ENCODE results near the gene LMF2. TPM values are rescaled to one million over a fixed set of nuclear protein-coding genes. Genes with fewer than 3 reads are reported as not detected.

The LMF2 gene
- polyA plus RNA-seq, 3 donors = 15.0 to 145 (median 16.6) TPM

GRCh38 chr22:50464451-50464850 lies 43.1 kb downstream of the LMF2 start:
- no peak for DNase-seq
- Histone ChIP-seq H2AFZ (ENCODE audit: insufficient read depth, low read depth, low read length, poor library complexity, severe bottlenecking) (no peak overlapping the region), H3K9me3 (replicated peaks in 1 of 2; ENCODE audit: control insufficient read depth in 1 of 2, insufficient read depth in 1 of 2, low read length in 2 of 2) (no peaks in the 10 kb centered on the region), H3K27me3 (ENCODE audit: control insufficient read depth in 2 of 2, insufficient read depth in 2 of 2, low read length in 2 of 2) (no peaks in the 10 kb centered on the region), H3K27ac (ENCODE audit: low read depth in 1 of 2, low read length in 2 of 2) (no peak overlapping the region), H3K79me2 (ENCODE audit: insufficient read depth, low read length) (peaks cover 8% of the 10 kb centered on the region), H3K9ac (ENCODE audit: insufficient read depth, low read length, poor library complexity, severe bottlenecking) (no peak overlapping the region), H3K4me1 (ENCODE audit: control insufficient read depth in 1 of 2, insufficient read depth in 2 of 2, low read length in 2 of 2) (peaks cover 0 to under 1% of the 10 kb centered on the region in 2 donors), H3K36me3 (replicated peaks in 1 of 2; ENCODE audit: control insufficient read depth in 1 of 2, insufficient read depth in 2 of 2, low read length in 2 of 2) (peaks cover 81 to 90% of the 10 kb centered on the region in 2 donors), H3K4me2 (replicated peaks; ENCODE audit: extremely low read depth, low read length, poor library complexity, severe bottlenecking) (no peak overlapping the region), H3K4me3 (replicated peaks in 1 of 3; ENCODE audit: low read depth in 2 of 3, low read length in 3 of 3) (no peak overlapping the region), H4K20me1 (ENCODE audit: insufficient read depth, low read length) (peaks cover 34% of the 10 kb centered on the region)
- H3K27ac Mint-ChIP-seq = no peak overlapping the region
- intact Hi-C loops (cut with micrococcal nuclease) = no loop called here
- H3K4me3 Mint-ChIP-seq = no peak overlapping the region
- TF ChIP-seq, protein P1, sequence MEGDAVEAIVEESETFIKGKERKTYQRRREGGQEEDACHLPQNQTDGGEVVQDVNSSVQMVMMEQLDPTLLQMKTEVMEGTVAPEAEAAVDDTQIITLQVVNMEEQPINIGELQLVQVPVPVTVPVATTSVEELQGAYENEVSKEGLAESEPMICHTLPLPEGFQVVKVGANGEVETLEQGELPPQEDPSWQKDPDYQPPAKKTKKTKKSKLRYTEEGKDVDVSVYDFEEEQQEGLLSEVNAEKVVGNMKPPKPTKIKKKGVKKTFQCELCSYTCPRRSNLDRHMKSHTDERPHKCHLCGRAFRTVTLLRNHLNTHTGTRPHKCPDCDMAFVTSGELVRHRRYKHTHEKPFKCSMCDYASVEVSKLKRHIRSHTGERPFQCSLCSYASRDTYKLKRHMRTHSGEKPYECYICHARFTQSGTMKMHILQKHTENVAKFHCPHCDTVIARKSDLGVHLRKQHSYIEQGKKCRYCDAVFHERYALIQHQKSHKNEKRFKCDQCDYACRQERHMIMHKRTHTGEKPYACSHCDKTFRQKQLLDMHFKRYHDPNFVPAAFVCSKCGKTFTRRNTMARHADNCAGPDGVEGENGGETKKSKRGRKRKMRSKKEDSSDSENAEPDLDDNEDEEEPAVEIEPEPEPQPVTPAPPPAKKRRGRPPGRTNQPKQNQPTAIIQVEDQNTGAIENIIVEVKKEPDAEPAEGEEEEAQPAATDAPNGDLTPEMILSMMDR (IDR thresholded peaks at IDR 0.05) = no peak
- WGBS (ENCODE audit: insufficient coverage) = 93% methylated on average over 24 of the region's 24 CpGs
- H3K9me3 Mint-ChIP-seq = peaks cover 0 to 3% (median 0%) of the 10 kb centered on the region in 7 donors
- H3K4me1 Mint-ChIP-seq = peaks cover 3% of the 10 kb centered on the region
- peaks cover 63 to 89% of the 10 kb centered on the region in 2 donors for H3K36me3 Mint-ChIP-seq
- peaks cover 0 to 2% (median 0%) of the 10 kb centered on the region in 3 donors for H3K27me3 Mint-ChIP-seq (ENCODE audit: low read depth in 3 of 3)

DNA sequence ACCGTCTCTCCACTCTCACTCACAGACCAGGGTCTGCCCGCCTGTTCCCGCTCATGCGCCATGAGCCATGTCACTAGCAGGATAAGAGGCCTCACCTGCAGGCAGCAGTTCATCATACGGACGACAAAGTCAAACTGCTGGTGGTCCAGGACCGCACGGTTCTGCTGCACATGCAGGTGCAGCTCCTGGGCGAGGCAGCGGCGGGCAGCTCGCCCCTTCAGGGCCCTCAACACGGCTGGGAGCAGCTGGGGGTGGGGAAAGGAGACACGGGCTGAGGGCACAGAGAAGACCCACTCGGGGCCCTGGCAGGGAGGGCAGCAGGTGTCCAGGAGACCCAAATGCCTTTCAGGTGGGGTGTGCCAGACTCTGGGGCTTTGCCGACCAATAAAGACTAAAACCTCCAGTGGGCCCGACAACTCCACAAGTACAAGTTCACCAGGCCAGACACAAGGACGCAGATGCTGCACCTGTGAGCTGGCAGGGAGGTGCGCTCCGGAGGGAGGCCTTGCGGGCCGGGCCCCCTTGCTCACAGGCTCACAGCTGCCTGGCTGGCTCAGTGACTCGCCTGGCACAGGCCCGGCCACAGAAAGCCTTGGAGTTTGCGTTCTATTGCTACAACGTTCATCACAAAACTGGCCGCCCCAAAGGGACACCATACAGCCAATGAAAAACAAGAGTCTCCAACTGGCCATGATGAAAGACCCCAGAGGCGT lies 44.2 kb downstream of the LMF2 start:
- H3K79me2 ChIP-seq (ENCODE audit: insufficient read depth, low read length) = peaks cover under 1% of the 10 kb centered on the region
- peaks cover 23% of the 10 kb centered on the region for H4K20me1 ChIP-seq (ENCODE audit: insufficient read depth, low read length)
- H3K9ac ChIP-seq (ENCODE audit: insufficient read depth, low read length, poor library complexity, severe bottlenecking) = no peak overlapping the region
- no peak for DNase-seq
- H3K9me3 ChIP-seq (replicated peaks in 1 of 2; ENCODE audit: control insufficient read depth in 1 of 2, insufficient read depth in 1 of 2, low read length in 2 of 2) = no peaks in the 10 kb centered on the region
- TF ChIP-seq, protein P1 (IDR thresholded peaks at IDR 0.05) = no peak
- H3K27ac Mint-ChIP-seq = peak overlapping the region in 1 of 7 donors; percentile 23
- no peaks in the 10 kb centered on the region for H3K27me3 ChIP-seq (ENCODE audit: control insufficient read depth in 2 of 2, insufficient read depth in 2 of 2, low read length in 2 of 2)
- WGBS (ENCODE audit: insufficient coverage) = 97% methylated on average over 28 of the region's 28 CpGs
- peaks cover 0 to 2% (median 0%) of the 10 kb centered on the region in 3 donors for H3K27me3 Mint-ChIP-seq (ENCODE audit: low read depth in 3 of 3)
- no peak overlapping the region for H3K4me3 Mint-ChIP-seq
- no peaks in the 10 kb centered on the region for H3K4me1 Mint-ChIP-seq
- H3K4me2 ChIP-seq (replicated peaks; ENCODE audit: extremely low read depth, low read length, poor library complexity, severe bottlenecking) = no peak overlapping the region
- H2AFZ ChIP-seq (ENCODE audit: insufficient read depth, low read depth, low read length, poor library complexity, severe bottlenecking) = no peak overlapping the region
- peaks cover 92 to 100% of the 10 kb centered on the region in 2 donors for H3K36me3 ChIP-seq (replicated peaks in 1 of 2; ENCODE audit: control insufficient read depth in 1 of 2, insufficient read depth in 2 of 2, low read length in 2 of 2)
- H3K9me3 Mint-ChIP-seq = peaks cover 0 to 3% (median 0%) of the 10 kb centered on the region in 7 donors
- H3K36me3 Mint-ChIP-seq = peaks cover 71 to 96% of the 10 kb centered on the region in 2 donors
- H3K4me1 ChIP-seq (ENCODE audit: control insufficient read depth in 1 of 2, insufficient read depth in 2 of 2, low read length in 2 of 2) = no peaks in the 10 kb centered on the region
- no peak overlapping the region for H3K27ac ChIP-seq (ENCODE audit: low read depth in 1 of 2, low read length in 2 of 2)
- intact Hi-C loops (cut with micrococcal nuclease) = no loop called here
- H3K4me3 ChIP-seq (replicated peaks in 1 of 3; ENCODE audit: low read depth in 2 of 3, low read length in 3 of 3) = no peak overlapping the region
